Stimulated activated CD8-positive, alpha-beta memory T cell treated with anti-CD3 and anti-CD28 coated beads, Interleukin-4, amount 100 ng/mL, for 1 hour (primary cell): Measurements from ENCODE around the gene PTPN2.
"Not testable (repeated sequence)": the region's sequence is repeated elsewhere in the genome, so short reads cannot be mapped to it uniquely, and the experiment has no call there.

Experiments
- DNase-seq, 2 donors: peaks; one replicate each; pipeline ENCODE4 v3.0.0-alpha.2; 2020; ENCODE audit warnings: low read depth in 2 of 2, low spot score in 1 of 2

The PTPN2 gene

GRCh38 chr18:12776821-12777471 is 107.1 kb downstream of the PTPN2 start:
- no peak for DNase-seq

- DNase-seq = not testable (repeated sequence)
Measured at GRCh38 chr18:12776415-12776814, 107.6 kb downstream of the PTPN2 start.

- DNase-seq = no peak
Measured at GRCh38 chr18:12774982-12775381, 109.1 kb downstream of the PTPN2 start.

- DNase-seq = no peak
Measured at GRCh38 chr18:12773369-12773768, 110.7 kb downstream of the PTPN2 start.

GRCh38 chr18:12772111-12772510 is 111.9 kb downstream of the PTPN2 start:
- no peak for DNase-seq

- no peak for DNase-seq
Measured at GRCh38 chr18:12770469-12771219, 113.4 kb downstream of the PTPN2 start.

GRCh38 chr18:12769644-12770440 is 114.2 kb downstream of the PTPN2 start:
- no peak for DNase-seq

GRCh38 chr18:12769136-12769535 is 114.9 kb downstream of the PTPN2 start:
- no peak for DNase-seq

GRCh38 chr18:12768625-12769024 is 115.4 kb downstream of the PTPN2 start:
- no peak for DNase-seq

- no peak for DNase-seq
Measured at GRCh38 chr18:12767580-12768155, 116.4 kb downstream of the PTPN2 start.

GRCh38 chr18:12766986-12767433 is 117.0 kb downstream of the PTPN2 start:
- no peak for DNase-seq

GRCh38 chr18:12765586-12765985 is 118.5 kb downstream of the PTPN2 start:
- no peak for DNase-seq

GRCh38 chr18:12765126-12765525 is 118.9 kb downstream of the PTPN2 start:
- DNase-seq = no peak

GRCh38 chr18:12758566-12758965 is 125.5 kb downstream of the PTPN2 start:
- not testable (repeated sequence) for DNase-seq

- not testable (repeated sequence) for DNase-seq
Measured at GRCh38 chr18:12756619-12757239, 127.3 kb downstream of the PTPN2 start.

GRCh38 chr18:12755606-12756005 is 128.4 kb downstream of the PTPN2 start:
- DNase-seq = not testable (repeated sequence)

GRCh38 chr18:12754511-12754910 is 129.5 kb downstream of the PTPN2 start:
- DNase-seq = no peak

- no peak for DNase-seq
Measured at GRCh38 chr18:12751891-12752290, 132.1 kb downstream of the PTPN2 start.

- no peak for DNase-seq
Measured at GRCh38 chr18:12751503-12751884, 132.5 kb downstream of the PTPN2 start.

- DNase-seq = no peak
Measured at GRCh38 chr18:12750715-12751502, 133.1 kb downstream of the PTPN2 start.
